OCI-LY1 (cell line): Measurements from ENCODE around the gene ETV5.

Experiments
- H2AFZ ChIP-seq: fragments of 200-600 bp; sonication (generic), shearing (Covaris generic); 2 replicates; pipeline ENCODE4 v1.6.0; 2014; ENCODE audit warnings: antibody characterized with exemption, mild to moderate bottlenecking, low read length
- H3F3A ChIP-seq: fragments of 200-600 bp; sonication (generic), shearing (Covaris generic); 2 replicates; pipeline ENCODE4 v1.6.0; 2014; ENCODE audit warnings: mild to moderate bottlenecking, antibody characterized with exemption, low read length, moderate library complexity; ENCODE audit not compliant: insufficient read depth
- H3K27ac ChIP-seq: fragments of 200-600 bp; sonication (generic); 2 replicates; pipeline ENCODE4 v1.5.1; 2014; ENCODE audit warnings: low read length, mixed run types, mild to moderate bottlenecking, low read depth; ENCODE audit not compliant: poor library complexity, severe bottlenecking
- H3K27me3 ChIP-seq: fragments of 200-600 bp; sonication (generic); 2 replicates; pipeline ENCODE4 v1.6.0; 2014; ENCODE audit warnings: antibody characterized with exemption, mild to moderate bottlenecking, low read length, moderate library complexity; ENCODE audit not compliant: insufficient read depth
- H3K36me3 ChIP-seq: fragments of 200-600 bp; sonication (generic); 2 replicates; pipeline ENCODE4 v1.6.1; 2014; ENCODE audit warnings: mild to moderate bottlenecking, antibody characterized with exemption, low read length, moderate library complexity, mixed read lengths; ENCODE audit not compliant: insufficient read depth
- H3K4me1 ChIP-seq: fragments of 200-600 bp; sonication (generic); 2 replicates; pipeline ENCODE4 v1.5.1; 2014; ENCODE audit warnings: mild to moderate bottlenecking, low read length, moderate library complexity; ENCODE audit not compliant: insufficient read depth, severe bottlenecking
- H3K4me2 ChIP-seq: fragments of 200-600 bp; sonication (generic), shearing (Covaris generic); 2 replicates; pipeline ENCODE4 v1.6.1; 2014; ENCODE audit warnings: low read length
- H3K4me3 ChIP-seq: fragments of 200-600 bp; sonication (generic); 2 replicates; pipeline ENCODE4 v1.5.1; 2014; ENCODE audit warnings: low read length, low read depth, mild to moderate bottlenecking, mixed read lengths; ENCODE audit not compliant: poor library complexity, severe bottlenecking
- H3K79me2 ChIP-seq: fragments of 200-600 bp; shearing (Covaris generic); 2 replicates; pipeline ENCODE4 v1.6.1; 2016; ENCODE audit warnings: mixed run types, low read length, mixed read lengths; ENCODE audit not compliant: insufficient read depth
- H3K9ac ChIP-seq: fragments of 200-600 bp; sonication (generic), shearing (Covaris generic); 2 replicates; pipeline ENCODE4 v1.6.1; 2014; ENCODE audit warnings: mild to moderate bottlenecking, low read length, mixed read lengths
- H3K9me2 ChIP-seq: fragments of 200-600 bp; sonication (generic), shearing (Covaris generic); 2 replicates; pipeline ENCODE4 v1.6.1; 2014; ENCODE audit warnings: low read depth, mild to moderate bottlenecking, low read length, mixed read lengths
- H3K9me3 ChIP-seq: fragments of 200-600 bp; shearing (Covaris generic); 2 replicates; pipeline ENCODE4 v1.6.1; 2014; ENCODE audit warnings: low read length, mixed read lengths
- H4K20me1 ChIP-seq: fragments of 200-600 bp; sonication (generic), shearing (Covaris generic); 2 replicates; pipeline ENCODE4 v1.6.0; 2016; ENCODE audit warnings: mild to moderate bottlenecking, low read length; ENCODE audit not compliant: insufficient read depth
- CTCF ChIP-seq: fragments of 200-600 bp; sonication (generic), shearing (Covaris generic); IDR thresholded peaks from 2 replicates; pipeline ENCODE4 v1.5.1; 2017; ENCODE audit warnings: mild to moderate bottlenecking, antibody characterized with exemption, low read length, moderate library complexity, mixed read lengths
- EZH2 ChIP-seq: fragments of 200-600 bp; sonication (generic), shearing (Covaris generic); IDR thresholded peaks from 2 replicates; pipeline ENCODE4 v1.8.0; 2017; ENCODE audit warnings: borderline replicate concordance, mixed run types, mild to moderate bottlenecking, antibody characterized with exemption, low read length, moderate library complexity, mixed read lengths

Gene ETV5

GRCh38 chr3:186057594-186057993, 51.3 kb downstream of the ETV5 start:
- H4K20me1 ChIP-seq, result no peaks in the 10 kb centered on the region
- H3K9me2 ChIP-seq, result no peaks in the 10 kb centered on the region
- no peaks in the 10 kb centered on the region for H3K79me2 ChIP-seq
- H3K27me3 ChIP-seq, result no peaks in the 10 kb centered on the region; the same call in 1 of the 2 replicates
- no peak overlapping the region for H3K9ac ChIP-seq
- no peaks in the 10 kb centered on the region for H3F3A ChIP-seq
- H2AFZ ChIP-seq, result no peak overlapping the region
- TF ChIP-seq EZH2 (no peak), CTCF (no peak)
- H3K4me2 ChIP-seq, result no peak overlapping the region
- H3K4me3 ChIP-seq, result no peak overlapping the region
- no peaks in the 10 kb centered on the region for H3K9me3 ChIP-seq
- no peaks in the 10 kb centered on the region for H3K36me3 ChIP-seq
- H3K27ac ChIP-seq, result no peak overlapping the region
- H3K4me1 ChIP-seq, result no peaks in the 10 kb centered on the region

- no peaks in the 10 kb centered on the region for H3K9me3 ChIP-seq
- H3K27ac ChIP-seq, result no peak overlapping the region
- no peaks in the 10 kb centered on the region for H3F3A ChIP-seq
- H4K20me1 ChIP-seq, result no peaks in the 10 kb centered on the region
- H3K4me1 ChIP-seq, result no peaks in the 10 kb centered on the region
- no peak overlapping the region for H2AFZ ChIP-seq
- H3K9me2 ChIP-seq, result no peaks in the 10 kb centered on the region
- no peak overlapping the region for H3K4me2 ChIP-seq
- TF ChIP-seq EZH2 (no peak), CTCF (no peak)
- no peaks in the 10 kb centered on the region for H3K36me3 ChIP-seq
- H3K4me3 ChIP-seq, result no peak overlapping the region
- H3K79me2 ChIP-seq, result no peaks in the 10 kb centered on the region
- no peaks in the 10 kb centered on the region for H3K27me3 ChIP-seq
- H3K9ac ChIP-seq, result no peak overlapping the region
These were observed 54.0 kb downstream of the ETV5 start for GRCh38 chr3:186054792-186055352.

- Histone ChIP-seq H2AFZ (no peak overlapping the region), H3K9me2 (no peaks in the 10 kb centered on the region), H3K27ac (no peak overlapping the region), H3K4me1 (no peaks in the 10 kb centered on the region), H3K4me3 (no peak overlapping the region), H3K79me2 (no peaks in the 10 kb centered on the region), H4K20me1 (no peaks in the 10 kb centered on the region), H3K36me3 (no peaks in the 10 kb centered on the region), H3K4me2 (no peak overlapping the region), H3K9me3 (no peaks in the 10 kb centered on the region), H3K27me3 (no peaks in the 10 kb centered on the region), H3K9ac (no peak overlapping the region), H3F3A (no peaks in the 10 kb centered on the region)
- TF ChIP-seq EZH2, result no peak
- TF ChIP-seq CTCF, result no peak
These were observed 54.7 kb downstream of the ETV5 start for GRCh38 chr3:186053954-186054791.
